Peyer's patch (tissue), 4 donors: ENCODE results near the gene IAH1. TPM values are rescaled to one million over a fixed set of nuclear protein-coding genes. Genes with fewer than 3 reads are reported as not detected.

Experiments
- DNase-seq, 3 donors: peaks; one replicate each; pipeline ENCODE4 v3.0.0-alpha.2; 2017 to 2019
- H3K27ac ChIP-seq, 4 donors: fragments of 200-600 bp; sonication (generic); one replicate each; pipeline ENCODE4 v1.5.1; 2016 to 2019
- H3K27me3 ChIP-seq, 2 donors: fragments of 200-600 bp; sonication (generic); one replicate each; pipeline ENCODE4 v1.5.1; 2019
- H3K36me3 ChIP-seq, 3 donors: fragments of 200-600 bp; sonication (generic); one replicate each; pipeline ENCODE4 v1.5.1; 2016 to 2019
- H3K4me1 ChIP-seq, 4 donors: fragments of 200-600 bp; sonication (generic); one replicate each; pipeline ENCODE4 v1.5.1; 2016 to 2019
- H3K4me3 ChIP-seq, 4 donors: fragments of 200-600 bp; sonication (generic); 1 replicate in 3 of 4; 2 replicates in 1 of 4; pipeline ENCODE4 v1.5.1; 2016 to 2019; ENCODE audit warnings: mild to moderate bottlenecking in 1 of 4
- H3K9me3 ChIP-seq, 4 donors: fragments of 200-600 bp; sonication (generic); one replicate each; pipeline ENCODE4 v1.5.1; 2016 to 2019; ENCODE audit warnings: mild to moderate bottlenecking in 1 of 4
- POLR2A ChIP-seq, 2 donors: fragments of 450-650 bp; IDR thresholded peaks; one replicate each; pipeline ENCODE4 v1.5.1; 2017; ENCODE audit warnings: antibody characterized with exemption in 2 of 2, mild to moderate bottlenecking in 2 of 2, moderate library complexity in 2 of 2
- total RNA-seq, 4 donors: library from RNA; depleted of rRNA; stranded (reverse); fragments of >200 nt; gene quantifications; one replicate each; pipeline ENCODE4 v1.1.0, GENCODE V29; 2016
- TF ChIP-seq, protein P1 (sequence below), 6 experiments: fragments of 450-650 bp in 4 of 6; fragments of 200-600 bp in 2 of 6; sonication (generic) in 1 of 6; IDR thresholded peaks; one replicate each; pipeline ENCODE4 v1.5.1; 2017 to 2019; ENCODE audit warnings: antibody characterized with exemption in 6 of 6, mild to moderate bottlenecking in 3 of 6, moderate library complexity in 1 of 6

Gene IAH1
- total RNA-seq, 4 donors from 2014 or later, result 39.2 to 59.4 (median 43.5) TPM

DNA sequence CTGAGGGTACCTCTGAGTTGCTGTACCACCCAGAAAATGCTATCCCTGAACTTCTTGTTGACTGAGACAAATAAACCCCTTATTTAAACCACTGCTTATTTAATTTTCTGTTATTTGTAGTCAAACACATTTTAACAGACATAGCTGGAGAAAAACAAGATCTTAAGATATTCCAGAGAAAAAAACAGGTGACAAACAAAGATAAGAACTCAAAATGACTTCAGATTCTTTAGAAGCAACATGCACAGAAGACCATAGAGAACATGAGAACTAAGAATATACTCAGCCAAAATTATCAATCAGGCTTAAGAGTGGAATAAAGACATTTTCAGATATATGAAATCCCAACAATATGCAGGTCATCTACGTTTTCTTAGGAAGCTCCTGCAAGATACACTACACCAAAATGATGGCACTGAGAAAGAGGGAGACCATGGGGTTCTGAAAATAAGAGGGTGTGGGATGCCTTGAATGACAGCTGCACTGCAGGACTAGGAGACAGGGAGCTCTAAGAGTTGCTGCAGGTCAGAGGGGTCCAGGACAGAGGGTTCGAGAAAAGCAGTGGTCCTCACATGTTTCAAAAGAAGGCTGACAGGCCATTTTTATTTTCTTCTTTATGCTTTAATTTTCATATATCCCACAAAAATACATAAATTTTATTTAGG is 42.9 kb downstream of the IAH1 start:
- H3K4me3 ChIP-seq, result no peak overlapping the region
- no peak for TF ChIP-seq POLR2A (IDR thresholded peaks at IDR 0.05)
- TF ChIP-seq, protein P1, sequence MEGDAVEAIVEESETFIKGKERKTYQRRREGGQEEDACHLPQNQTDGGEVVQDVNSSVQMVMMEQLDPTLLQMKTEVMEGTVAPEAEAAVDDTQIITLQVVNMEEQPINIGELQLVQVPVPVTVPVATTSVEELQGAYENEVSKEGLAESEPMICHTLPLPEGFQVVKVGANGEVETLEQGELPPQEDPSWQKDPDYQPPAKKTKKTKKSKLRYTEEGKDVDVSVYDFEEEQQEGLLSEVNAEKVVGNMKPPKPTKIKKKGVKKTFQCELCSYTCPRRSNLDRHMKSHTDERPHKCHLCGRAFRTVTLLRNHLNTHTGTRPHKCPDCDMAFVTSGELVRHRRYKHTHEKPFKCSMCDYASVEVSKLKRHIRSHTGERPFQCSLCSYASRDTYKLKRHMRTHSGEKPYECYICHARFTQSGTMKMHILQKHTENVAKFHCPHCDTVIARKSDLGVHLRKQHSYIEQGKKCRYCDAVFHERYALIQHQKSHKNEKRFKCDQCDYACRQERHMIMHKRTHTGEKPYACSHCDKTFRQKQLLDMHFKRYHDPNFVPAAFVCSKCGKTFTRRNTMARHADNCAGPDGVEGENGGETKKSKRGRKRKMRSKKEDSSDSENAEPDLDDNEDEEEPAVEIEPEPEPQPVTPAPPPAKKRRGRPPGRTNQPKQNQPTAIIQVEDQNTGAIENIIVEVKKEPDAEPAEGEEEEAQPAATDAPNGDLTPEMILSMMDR (IDR thresholded peaks at IDR 0.05), result no peak
- H3K36me3 ChIP-seq, result peaks cover 0 to 80% (median 0%) of the 10 kb centered on the region in 3 donors

DNA sequence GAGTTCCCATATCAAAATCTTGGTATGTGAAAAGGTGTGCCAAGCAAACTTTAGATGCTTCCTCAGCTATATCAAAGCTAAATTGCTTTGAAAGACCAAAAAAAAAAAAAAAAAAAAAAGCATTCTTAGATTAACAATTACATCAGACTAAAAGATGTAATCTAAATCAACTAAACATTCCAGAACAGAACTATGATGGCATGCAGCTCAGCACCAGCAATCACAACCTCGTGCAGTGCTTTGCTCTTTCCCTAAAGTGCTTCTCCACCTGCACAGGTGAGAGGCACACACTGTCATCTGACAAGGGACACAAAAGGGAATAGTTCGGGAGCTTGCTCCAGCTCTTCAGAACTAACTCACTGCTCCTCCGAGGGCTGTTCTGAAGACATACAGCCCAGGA is 43.8 kb downstream of the IAH1 start:
- Histone ChIP-seq H3K36me3 (peaks cover 0 to 80% (median 0%) of the 10 kb centered on the region in 3 donors), H3K4me3 (no peak overlapping the region), H3K27me3 (no peaks in the 10 kb centered on the region), H3K27ac (no peak overlapping the region), H3K4me1 (no peaks in the 10 kb centered on the region), H3K9me3 (no peaks in the 10 kb centered on the region)
- TF ChIP-seq POLR2A (IDR thresholded peaks at IDR 0.05), result no peak
- TF ChIP-seq, protein P1 (IDR thresholded peaks at IDR 0.05), result no peak
- DNase-seq, result no peak

More for the DNA sequence above, 42.9 kb downstream of the IAH1 start:
- Histone ChIP-seq H3K4me1 (no peaks in the 10 kb centered on the region), H3K27me3 (no peaks in the 10 kb centered on the region), H3K27ac (no peak overlapping the region), H3K9me3 (no peaks in the 10 kb centered on the region)
- no peak for DNase-seq

DNA sequence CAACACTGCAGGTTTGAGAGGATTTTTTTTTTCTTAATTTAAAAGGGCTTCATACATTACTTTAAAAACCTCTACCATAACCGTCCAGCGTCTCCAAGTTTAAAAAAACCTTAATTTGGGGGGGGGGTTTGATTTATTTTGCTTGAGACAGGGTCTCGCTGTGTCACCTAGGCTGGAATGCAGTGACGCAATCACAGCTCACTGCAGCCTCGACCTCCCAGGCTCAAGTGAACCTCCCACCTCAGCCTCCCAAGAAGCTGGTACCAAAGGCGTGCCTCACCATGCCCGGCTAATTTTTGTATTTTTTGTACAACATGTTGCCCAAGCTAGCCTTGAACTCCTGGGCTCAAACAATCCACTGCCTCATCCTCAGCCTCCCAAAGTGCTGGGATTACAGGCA is 44.4 kb downstream of the IAH1 start:
- no peaks in the 10 kb centered on the region for H3K27me3 ChIP-seq
- TF ChIP-seq POLR2A (IDR thresholded peaks at IDR 0.05), result no peak
- TF ChIP-seq, protein P1 (IDR thresholded peaks at IDR 0.05), result no peak
- H3K27ac ChIP-seq, result no peak overlapping the region
- no peak overlapping the region for H3K4me3 ChIP-seq
- no peak for DNase-seq
- H3K36me3 ChIP-seq, result peaks cover 0 to 77% (median 0%) of the 10 kb centered on the region in 3 donors
- H3K9me3 ChIP-seq, result no peaks in the 10 kb centered on the region
- no peaks in the 10 kb centered on the region for H3K4me1 ChIP-seq

DNA sequence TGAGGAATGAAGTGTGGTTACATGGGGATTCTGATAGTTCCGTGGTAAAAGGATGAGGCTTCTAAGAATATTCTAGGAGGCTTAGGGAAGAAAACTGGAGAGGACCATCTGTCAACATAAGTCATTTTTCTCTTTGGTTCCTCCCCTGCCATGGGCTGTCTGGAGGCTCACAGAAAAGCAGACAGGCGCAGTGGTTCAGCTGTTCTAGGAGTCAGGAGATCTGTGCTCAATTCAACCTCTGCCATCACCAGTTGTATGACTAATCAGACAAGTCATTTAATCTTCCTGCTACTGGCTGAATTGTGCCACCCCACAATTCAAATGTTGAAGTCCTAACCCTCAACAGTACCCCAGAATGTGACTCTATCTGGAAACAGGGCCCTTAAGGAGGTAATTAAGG is 44.9 kb downstream of the IAH1 start:
- Histone ChIP-seq H3K4me3 (no peak overlapping the region), H3K9me3 (no peaks in the 10 kb centered on the region), H3K27ac (no peak overlapping the region), H3K27me3 (no peaks in the 10 kb centered on the region), H3K4me1 (no peaks in the 10 kb centered on the region), H3K36me3 (peaks cover 0 to 79% (median 0%) of the 10 kb centered on the region in 3 donors)
- no peak for DNase-seq
- no peak for TF ChIP-seq POLR2A (IDR thresholded peaks at IDR 0.05)
- TF ChIP-seq, protein P1 (IDR thresholded peaks at IDR 0.05), result no peak

DNA sequence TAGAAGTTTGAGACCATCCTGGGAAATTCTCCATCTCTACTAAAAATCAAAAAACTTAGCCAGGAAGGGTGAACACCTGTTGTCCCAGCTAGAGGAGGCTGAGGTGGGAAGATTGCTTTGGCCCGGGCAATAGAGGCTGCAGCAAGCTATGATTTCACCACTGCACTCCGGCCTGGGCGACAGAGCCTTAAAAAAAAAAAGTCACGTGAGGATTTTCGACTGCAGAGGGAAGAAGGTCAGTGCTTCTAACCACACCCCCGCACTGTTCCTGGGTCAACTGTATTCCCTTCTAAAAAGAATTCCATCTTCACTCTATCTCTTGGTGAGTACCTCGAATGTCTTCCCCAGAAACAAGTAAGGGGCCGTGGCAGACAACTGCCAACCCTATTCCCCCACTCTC is 49.9 kb downstream of the IAH1 start:
- peaks cover 0 to 69% (median 0%) of the 10 kb centered on the region in 3 donors for H3K36me3 ChIP-seq
- H3K27ac ChIP-seq, result no peak overlapping the region
- H3K9me3 ChIP-seq, result no peaks in the 10 kb centered on the region
- no peaks in the 10 kb centered on the region for H3K4me1 ChIP-seq
- no peak for DNase-seq
- TF ChIP-seq, protein P1 (IDR thresholded peaks at IDR 0.05), result no peak
- no peak for TF ChIP-seq POLR2A (IDR thresholded peaks at IDR 0.05)
- H3K4me3 ChIP-seq, result no peak overlapping the region
- H3K27me3 ChIP-seq, result no peaks in the 10 kb centered on the region
